CD4-positive, alpha-beta T cell treated with Interleukin-17A for 4 hours (primary cell): ENCODE results near the gene C11orf86.
A peak's percentile ranks its signal among the peaks of the same experiment; 100 is the strongest.
"Not testable (repeated sequence)": the region's sequence is repeated elsewhere in the genome, so short reads cannot be mapped to it uniquely, and the experiment has no call there.

Experiments used
- DNase-seq: peaks from one replicate; pipeline ENCODE4 v3.0.0-alpha.2; 2020; ENCODE audit warnings: mixed read lengths

The C11orf86 gene

DNA sequence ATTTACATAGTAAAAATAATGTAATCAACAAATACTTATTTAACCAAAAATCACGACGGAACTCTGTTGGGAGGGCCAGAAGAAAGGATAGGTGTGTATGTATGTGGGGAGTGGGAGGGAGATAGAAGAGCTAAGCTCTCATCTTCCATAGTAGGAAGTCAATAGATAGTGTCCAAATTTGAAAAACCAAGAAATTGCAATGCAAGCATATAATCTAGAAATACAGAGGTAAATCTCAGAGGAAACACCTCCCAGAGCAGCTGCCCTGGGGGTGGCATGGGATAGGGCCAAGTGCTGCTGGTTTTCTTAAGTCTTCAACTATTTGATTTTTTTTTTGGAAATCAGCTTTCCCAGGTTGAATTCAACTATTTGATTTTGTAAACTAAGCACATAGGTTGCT is 16.9 kb downstream of the C11orf86 start:
- DNase-seq: no peak

DNA sequence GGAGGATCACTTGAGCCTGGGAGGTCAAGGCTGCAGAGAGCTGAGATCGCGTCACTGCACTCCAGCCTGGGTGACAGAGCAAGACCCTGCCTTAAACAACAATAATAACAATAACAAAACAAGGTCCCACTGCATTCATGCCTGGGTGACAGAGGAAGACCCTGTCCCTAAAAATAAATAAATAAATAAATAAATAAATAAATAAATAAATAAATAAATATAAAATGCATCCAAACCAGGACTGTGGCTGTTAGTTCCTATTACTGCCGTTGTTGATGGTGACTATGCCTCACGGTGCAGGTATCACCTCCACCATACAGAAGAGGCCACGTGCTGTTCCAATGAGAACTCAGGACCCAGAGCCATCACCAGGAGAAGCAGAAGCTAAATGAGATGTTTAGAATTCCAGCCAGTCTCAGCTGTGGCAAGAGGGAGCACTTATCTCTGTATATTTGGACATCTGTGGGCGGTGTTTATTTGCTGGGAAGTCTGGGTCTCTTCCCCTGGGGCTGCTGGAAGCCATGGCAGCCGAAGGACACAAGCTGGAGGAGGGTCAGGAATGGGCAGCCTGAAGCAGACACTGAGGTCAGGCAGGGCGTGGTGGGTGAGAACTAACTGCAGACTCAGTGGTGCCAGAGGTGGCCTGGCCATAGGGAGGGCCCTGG is 21.6 kb downstream of the C11orf86 start:
- DNase-seq: no peak

DNA sequence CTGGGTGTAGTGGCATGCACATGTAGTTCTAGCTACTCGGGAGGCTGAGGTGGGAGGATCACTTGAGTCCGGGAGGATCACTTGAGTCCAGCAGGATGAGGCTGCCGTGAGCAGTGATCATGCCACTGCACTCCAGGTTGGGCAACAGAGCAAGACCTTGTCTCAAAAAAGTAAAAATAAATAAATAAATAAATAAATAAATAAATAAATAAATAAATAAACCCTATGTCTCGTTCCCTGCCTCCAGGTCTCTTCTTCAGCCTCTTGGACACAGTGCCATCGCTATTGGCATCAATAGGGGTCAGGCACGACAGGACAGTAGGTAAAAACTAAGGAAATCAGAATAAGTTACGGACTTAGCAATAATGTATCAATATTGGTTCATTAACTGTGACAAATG is 24.5 kb downstream of the C11orf86 start:
- DNase-seq: no peak

DNA sequence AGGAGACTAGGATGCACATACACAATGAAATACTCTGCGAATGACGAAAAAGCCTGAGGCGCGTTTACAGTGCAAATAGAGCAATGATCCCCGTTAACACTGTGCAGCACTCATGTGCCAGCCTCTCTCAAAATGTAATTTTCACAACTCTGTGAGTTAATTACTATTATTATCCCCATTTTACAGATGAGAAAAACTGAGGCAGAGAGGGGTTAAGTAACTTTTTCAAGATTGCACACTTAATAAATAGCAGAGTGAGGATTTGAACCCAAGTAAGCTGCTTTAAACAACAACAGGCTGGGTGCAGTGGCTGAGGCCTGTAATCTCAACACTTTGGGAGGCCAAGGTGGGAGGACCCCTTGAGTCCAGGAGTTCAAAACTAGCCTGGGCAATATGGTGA is 26.2 kb downstream of the C11orf86 start:
- no peak for DNase-seq

DNA sequence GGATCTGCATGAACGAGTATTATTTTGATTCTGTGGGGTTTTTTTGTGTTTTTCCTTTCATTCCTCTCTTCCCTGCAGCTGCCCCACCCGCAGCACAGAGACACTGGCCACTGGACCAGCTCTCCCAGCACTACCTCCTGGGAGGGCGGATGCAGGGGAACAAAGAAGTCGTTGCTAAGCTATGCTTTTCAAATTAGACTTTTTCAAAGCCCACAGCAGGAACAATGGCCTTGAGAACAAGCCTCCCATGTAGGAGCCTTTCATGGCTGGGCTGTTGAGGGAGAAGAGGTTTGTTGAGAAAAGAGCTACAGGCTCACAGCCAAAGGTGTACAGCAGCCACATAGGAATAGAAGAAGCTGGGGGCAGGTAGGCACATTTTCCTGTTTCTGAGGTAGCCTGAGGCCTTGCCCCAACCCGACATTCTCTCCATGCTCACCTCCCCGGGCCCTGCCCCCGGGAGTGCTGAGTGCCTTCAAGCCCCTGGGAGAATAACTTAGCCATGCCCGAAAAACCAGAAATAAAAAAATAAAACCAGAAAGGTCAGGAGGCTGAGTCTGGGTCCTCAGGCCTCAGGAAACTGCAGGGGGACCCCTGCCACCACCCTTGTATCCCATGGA is 27.3 kb downstream of the C11orf86 start:
- DNase-seq: no peak

DNA sequence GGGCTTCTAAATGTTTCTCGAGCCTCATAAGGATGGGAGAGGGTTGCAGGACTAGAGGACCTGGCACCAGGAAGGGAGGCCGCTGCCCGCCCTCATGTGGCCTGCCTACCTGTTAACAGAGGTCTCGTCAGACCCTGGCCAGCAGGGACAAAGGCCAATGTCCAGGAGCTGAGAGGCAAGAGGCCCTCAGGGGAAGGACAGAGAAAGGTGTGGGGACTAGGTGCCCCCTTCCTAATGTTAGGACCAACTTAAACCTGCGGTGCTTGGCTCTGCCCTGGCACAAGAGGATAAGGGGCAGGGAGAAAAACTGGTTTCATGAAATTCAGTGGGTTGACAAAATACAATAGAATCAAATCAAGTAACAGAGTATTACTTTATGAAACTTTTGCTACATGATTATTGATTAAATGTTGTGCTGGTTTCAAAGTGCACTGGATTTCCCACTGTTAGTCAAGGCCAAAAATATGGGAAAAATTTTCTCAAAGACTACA is 27.9 kb downstream of the C11orf86 start:
- DNase-seq: no peak

DNA sequence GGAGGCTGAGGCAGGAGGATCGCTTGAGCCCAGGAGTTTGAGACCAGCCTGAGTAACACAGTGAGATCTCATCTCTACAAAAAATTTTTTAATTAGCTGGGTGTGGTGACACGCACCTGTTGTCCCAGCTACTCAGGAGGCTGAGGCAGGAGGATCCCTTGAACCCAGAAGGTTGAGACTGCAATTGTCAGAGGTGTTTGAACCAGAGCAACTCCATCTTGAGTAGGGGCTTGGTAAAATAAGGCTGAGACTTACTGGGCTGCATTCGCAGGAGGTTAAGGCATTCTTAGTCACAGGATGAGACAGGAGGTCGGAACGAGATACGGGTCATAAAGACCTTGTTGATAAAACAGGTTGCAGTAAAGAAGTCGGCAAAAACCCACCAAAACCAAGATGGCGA is 30.1 kb downstream of the C11orf86 start:
- not testable (repeated sequence) for DNase-seq

DNA sequence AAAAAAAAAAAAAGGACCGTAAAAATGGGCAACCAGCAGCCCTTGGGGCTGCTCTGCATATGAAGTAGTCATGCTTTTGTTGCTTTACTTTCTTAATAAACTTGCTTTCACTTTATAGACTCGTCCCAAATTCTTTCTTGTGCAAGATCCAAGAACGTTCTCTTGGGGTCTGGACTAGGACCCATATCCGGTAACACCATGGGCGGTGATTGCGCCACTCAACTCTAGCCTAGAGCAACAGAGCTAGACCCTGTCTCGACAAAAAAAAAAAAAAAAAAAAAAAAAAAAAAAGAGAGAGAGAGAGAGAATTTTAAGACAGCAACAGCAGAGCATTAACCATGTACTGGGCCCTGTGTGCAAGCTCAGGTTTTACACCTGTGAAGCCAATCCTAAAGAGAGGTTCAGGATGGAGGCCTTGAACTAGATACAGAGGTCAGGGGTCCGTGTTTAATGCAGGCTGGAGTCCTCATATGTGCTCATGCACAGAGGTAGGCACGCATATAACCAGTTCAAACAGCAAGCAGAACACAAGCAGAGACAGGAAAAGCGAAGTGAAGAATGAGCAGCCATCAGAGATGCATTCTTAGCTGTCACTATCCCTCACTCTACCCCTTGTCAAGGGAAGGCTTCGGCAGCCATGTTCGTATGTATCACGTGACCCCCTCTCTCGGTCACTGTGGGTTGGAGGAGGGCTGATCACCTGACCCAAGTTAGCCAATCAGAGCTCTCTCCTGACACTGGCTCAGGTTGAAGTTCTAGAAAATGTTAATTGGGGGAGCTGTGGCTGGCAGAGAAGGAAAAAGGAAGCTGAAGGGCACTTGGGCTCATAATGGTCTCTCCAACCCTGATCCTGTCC is 31.2 kb downstream of the C11orf86 start:
- DNase-seq: no peak

DNA sequence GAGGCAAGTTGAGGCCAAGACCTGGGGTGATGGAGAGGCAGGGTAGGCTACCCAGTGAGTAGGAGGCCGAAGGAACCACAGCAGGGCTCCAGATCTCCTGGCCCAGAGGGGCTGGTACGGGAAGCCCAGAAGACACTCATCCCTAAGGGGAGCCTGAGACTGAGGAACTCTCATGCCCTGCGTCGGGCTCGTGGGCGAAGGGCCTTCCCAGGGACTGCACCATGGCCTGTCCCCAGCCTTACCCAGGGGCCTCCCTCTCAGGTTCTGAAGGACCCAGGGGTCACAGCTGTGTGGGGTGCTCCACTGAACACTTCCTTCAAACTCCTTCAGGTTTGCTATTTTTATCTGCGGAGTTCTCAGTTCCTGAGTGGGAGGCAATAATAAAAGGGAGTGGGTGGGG is 32.0 kb downstream of the C11orf86 start:
- DNase-seq: no peak

DNA sequence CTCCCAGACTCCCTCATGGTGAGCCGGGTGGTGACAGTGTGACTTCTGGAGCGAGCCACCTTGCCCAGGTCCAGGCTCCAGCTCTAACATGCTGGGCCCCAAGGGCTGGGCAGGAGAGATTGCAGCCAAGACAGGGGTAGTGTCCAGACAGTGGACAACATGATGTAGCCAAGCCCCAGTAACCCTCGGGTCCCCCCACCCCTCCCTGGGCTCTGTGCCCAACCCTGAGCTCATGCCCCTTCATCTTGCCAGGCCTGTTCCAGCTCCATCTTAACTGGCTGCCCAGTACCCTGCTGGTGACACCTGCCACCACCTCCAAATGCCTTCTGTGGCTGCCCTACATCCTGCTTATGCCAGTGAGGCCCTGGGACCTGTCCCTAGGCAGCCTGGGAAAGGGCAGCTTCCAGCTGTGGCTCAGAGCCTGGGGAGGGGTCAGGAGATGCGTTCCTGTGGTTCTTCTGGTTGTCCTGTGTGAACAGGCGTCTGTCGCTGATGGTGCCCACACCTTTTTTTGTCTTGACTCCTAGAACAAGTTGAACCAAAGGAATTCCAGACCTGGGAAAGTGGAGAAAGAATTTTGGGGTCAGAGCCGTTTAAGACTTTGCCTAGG is 35.3 kb downstream of the C11orf86 start:
- DNase-seq: no peak

DNA sequence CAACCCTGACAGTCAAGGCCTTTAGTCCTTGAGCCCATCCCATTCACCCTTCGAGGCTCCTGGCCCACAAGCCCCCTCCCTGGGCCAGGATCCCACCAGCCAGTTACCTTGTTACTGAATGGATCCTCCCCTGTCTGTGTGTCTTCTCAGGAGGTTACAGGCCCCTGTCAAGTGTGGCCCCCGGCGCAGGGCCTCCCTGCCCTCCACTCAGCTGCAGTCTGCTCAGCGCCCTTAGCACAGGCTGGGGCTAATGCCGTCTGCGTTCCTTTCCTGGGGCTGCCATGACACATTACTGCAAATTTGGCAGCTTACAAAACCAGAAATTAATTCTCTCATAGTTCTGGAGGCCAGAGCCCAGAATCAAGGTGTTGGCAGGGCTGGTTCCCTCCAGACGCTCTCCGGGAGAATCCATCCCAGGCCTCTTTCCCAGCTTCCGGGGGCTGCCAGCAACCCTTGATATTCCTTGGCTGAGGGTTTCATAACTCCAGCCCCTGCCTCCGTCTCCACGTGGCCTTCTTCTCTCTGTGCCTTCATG is 38.5 kb downstream of the C11orf86 start:
- no peak for DNase-seq

DNA sequence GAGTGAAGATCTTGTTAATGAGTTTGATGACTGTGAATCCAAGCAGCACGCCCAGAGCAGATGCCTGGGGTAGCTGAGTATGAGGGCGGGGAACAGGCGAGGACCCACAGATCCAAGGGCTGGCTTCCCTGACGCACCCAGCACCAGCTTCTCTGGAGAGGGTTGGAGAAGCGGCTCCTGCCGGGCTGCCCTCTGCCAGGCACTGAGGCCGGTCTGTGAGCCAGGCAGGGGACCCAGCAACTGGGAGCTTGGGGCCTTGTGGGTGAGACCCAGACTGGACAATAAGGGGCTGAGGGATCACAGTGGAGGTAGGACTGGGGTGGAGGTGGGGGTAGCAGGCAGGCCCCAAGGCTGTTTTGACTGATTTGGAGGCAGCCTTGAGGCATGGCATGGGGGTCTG is 39.2 kb downstream of the C11orf86 start:
- no peak for DNase-seq

DNA sequence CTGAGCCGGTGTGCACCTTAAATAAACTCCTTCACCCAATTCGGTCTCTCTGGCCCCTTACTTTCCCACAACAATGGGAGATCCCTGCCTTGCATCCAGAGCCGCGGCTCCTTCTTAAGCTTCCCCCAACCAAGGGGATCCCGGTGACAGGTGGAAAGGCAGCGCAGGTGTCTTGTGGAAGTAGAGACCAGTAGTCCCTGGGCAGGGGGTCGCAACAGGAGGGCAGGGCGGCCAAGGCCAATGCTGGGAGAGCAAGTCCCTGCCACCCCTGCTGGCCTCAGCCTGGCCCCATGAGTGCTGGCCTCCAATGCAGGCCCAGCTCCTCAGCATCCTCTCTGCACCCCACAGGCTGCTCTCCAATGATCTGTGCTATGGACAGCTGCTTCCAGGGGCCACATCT is 39.9 kb downstream of the C11orf86 start:
- DNase-seq: no peak

DNA sequence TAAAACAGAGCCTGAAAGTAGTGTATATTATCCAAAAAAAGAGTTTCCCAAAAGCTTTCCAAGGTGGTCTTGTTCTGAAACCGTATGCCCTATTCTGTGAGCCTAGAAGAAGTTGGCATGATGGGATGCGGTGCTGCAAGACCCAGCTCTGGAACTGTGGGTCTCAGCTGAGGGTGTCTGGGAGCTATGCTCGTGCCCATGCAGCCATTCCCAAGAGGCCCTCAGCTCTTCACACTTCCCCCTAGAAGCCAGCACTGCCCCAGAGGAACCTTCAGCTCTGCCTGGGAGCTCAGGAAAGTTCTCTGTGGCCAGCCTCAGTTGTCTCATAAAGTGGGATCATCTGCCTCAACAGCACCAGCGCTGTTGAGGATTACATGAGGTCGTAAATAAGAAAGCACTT is 41.4 kb downstream of the C11orf86 start:
- no peak for DNase-seq

DNA sequence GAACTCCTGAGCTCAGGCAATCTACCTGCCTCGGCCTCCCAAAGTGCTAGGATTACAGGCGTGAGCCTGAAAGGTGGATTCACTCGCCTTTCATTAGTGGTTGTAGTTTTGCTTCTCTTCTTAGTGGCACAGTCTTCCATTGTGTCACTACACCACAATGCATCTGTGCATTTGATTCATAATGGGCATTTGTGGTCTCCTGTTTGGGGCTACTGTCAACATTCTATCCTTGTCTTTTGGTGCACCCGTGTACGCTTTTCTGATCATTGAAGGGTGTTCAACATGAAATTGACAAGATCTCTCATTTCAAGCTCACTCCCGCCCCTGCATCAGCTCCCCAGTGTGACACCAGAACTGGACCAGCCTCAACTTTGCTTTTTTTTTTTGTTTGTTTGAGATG is 45.8 kb downstream of the C11orf86 start:
- no peak for DNase-seq

DNA sequence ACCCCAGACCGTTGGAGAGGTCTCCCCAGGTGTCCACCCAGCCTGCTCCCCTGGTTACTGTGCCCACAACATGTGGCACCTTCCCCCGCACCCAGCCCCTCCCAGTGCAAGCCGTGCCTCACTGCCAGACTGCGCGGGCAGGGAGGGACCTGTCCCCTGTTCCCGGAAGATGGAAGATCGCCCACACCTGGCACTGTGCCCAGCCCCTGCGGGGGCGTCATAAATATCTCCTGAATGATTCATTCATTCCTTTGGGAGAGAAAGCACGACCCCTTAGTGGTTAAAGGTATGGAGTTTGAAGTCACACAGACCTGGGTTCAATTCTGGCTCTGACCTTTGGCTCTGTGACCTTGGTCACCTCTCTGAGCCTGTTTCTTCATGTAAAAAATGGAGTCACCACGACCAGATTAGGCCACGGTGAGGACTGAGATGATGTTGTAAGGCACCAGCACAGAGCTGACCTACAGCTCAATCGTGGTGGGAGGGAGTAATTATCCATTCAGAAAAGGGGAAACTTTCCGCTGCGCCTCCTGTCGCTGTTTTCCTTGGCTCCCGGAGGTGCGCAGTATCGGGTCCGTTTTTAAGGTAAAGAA is 47.3 kb downstream of the C11orf86 start:
- DNase-seq: no peak

DNA sequence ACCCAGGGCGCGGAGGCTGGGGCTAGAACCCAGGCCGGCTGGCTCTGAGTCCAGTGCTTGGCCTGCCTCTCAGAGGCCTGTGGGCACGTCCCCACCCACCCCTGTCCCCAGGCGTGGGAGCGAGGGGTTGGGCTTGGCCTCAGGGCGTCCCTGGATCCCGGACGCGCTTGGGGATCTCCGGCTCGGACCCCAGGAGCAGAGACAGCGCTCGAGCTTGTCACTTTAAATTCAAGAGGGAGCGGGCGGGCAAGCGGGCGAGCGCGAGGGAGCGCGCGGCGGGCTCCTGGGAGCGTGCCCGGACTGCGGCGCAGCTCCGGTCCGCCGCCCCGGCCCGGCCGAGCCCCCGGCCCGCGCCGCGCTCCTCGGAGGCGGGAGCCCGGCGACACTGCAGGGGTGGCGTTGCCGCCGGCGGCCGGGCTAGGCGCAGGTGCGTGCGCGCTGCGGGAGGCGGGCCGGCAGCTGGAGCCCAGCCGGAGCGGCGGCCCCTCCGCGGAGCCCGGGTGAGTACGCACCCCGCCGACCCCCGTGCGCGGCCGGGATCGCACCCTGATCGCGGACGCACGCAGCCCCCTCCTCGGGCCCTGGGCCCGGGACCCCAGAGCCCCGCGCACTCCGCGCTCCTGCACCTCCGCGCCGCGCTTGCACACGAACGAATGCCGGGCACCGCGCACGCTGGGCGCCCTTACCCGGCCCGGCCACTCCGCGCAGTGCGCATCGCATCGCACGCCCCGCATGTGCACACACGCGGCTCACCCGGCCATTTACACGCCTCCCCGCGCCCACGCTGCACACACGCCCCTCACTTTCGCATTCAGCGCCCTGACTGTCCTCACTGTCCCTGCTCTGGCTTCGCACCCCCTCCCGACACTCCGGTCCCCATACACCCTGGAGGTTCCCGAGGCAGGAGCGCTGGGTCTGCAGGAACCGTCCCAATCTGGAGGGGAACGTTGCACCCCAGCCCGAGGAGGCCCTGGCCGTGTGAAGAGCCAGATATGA is 48.2 kb downstream of the C11orf86 start, which contains the start of gene SYT12:
TSS of gene SYT12 (plus strand) at position 174 of the 996 bp plus-strand sequence. CDS start 7,011 bp downstream, outside the sequence.
- peak; percentile 22 for DNase-seq

DNA sequence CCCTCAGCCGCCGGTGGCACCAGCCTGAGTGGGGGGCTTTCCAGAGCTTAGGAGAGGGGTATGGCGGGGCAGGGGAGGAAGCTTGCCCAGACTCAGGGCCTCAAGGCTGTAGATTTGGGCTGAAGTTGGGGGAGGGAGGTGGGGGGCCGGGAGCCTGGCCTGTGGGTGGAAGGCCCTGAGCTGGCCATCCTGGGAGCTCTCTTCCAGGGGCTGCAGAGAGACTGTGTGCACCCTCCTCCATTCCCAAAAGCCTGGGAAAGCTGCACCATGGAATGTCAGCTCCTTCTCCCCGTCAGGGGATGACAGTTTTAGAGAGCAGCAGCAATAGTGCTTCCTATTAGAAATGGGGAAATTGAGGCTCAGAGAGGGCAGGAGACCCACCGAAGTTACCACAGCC is 48.9 kb downstream of the C11orf86 start:
- no peak for DNase-seq

DNA sequence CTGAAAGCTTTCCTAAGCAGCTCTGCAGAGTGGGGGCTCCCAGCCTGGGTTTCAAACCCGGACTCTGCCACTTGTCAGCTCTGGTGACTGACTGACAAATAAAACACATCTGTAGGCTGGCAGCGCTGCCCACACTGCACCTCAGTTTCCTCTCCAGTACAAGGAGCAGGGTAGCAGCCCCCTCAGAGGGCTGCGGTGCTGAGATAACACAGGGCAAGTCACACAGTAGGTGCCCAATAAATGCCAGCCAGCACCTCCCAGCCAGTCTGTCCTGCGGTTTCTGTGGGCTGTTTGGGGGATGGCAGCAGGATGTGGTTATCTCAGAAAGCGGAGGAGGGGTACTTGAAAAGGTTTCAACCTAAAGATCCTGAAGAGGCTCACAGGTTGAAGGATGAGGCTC is 49.3 kb downstream of the C11orf86 start:
- DNase-seq: peak; percentile 66

DNA sequence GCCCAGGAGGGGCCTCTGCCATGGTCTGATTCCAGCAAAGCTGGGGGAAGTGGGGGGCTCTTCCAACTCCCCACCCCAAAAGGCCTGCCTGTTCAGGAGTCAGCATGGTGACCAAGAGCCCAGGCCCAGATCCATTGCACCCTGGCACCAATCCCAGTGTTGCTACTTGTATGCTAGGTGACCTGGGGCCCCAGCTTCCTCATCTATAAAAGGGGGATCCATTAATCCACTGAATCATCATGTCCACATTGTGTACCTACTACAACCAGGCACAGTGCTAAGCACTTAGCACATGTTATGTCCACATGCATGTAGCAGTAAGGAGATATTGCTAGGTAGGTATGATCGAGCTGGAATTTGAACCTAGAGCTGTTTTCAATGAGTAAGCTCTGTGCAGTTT is 49.9 kb downstream of the C11orf86 start:
- peak; percentile 10 for DNase-seq

DNA sequence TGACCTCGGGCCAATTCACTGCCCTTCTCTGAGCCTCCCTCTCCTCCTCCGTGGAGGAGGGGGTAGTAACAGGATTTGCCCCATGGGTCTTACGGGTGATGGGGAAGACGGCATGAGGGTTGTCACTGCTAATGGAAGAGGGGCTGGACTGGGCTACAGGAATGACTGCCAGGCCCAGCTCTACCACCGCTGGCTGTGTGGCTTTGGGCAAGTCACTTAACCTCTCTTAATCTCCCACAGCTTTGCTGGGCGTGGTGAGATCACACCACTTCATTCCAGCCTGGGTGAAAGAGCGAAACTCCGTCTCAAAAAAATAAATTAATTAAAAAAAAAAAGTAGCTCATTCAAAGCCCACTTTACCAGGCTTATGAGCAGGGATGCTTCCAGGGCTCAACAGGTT is 50.6 kb downstream of the C11orf86 start:
- DNase-seq: no peak
